Loucy (cell line): ENCODE measurements around the gene RPTOR.
"Not testable (repeated sequence)": the region's sequence is repeated elsewhere in the genome, so short reads cannot be mapped to it uniquely, and the experiment has no call there.

ENCODE experiments used
- H2AFZ ChIP-seq: fragments of 200-600 bp; sonication (generic); 2 replicates; pipeline ENCODE4 v1.6.0; 2016; ENCODE audit warnings: antibody characterized with exemption, mild to moderate bottlenecking, low read length, moderate library complexity
- H3F3A ChIP-seq: fragments of 200-600 bp; 2 replicates; pipeline ENCODE4 v1.6.0; 2016; ENCODE audit warnings: antibody characterized with exemption, low read depth, mild to moderate bottlenecking
- H3K27me3 ChIP-seq: fragments of 200-600 bp; sonication (generic); 2 replicates; pipeline ENCODE4 v1.6.1; 2014; ENCODE audit warnings: low read length, mild to moderate bottlenecking; ENCODE audit not compliant: insufficient read depth, poor library complexity, severe bottlenecking
- H3K36me3 ChIP-seq: fragments of 200-600 bp; sonication (generic); 2 replicates; pipeline ENCODE4 v1.6.1; 2016; ENCODE audit warnings: low read length; ENCODE audit not compliant: insufficient read depth
- H3K4me1 ChIP-seq: fragments of 200-600 bp; sonication (generic); 2 replicates; pipeline ENCODE4 v1.5.1; 2014; ENCODE audit warnings: low read length, mild to moderate bottlenecking; ENCODE audit not compliant: insufficient read depth, poor library complexity, severe bottlenecking
- H3K4me2 ChIP-seq: fragments of 200-600 bp; sonication (generic); 2 replicates; pipeline ENCODE4 v1.6.0; 2014; ENCODE audit warnings: antibody characterized with exemption, low read length, low read depth, mild to moderate bottlenecking; ENCODE audit not compliant: poor library complexity, severe bottlenecking
- H3K4me3 ChIP-seq: fragments of 200-600 bp; sonication (generic); 2 replicates; pipeline ENCODE4 v1.5.1; 2014; ENCODE audit warnings: low read length, mild to moderate bottlenecking, mixed read lengths; ENCODE audit not compliant: poor library complexity, severe bottlenecking
- H3K79me2 ChIP-seq: fragments of 200-600 bp; sonication (generic); 2 replicates; pipeline ENCODE4 v1.6.1; 2014; ENCODE audit warnings: low read length; ENCODE audit not compliant: insufficient read depth
- H3K9ac ChIP-seq: fragments of 200-600 bp; sonication (generic); 2 replicates; pipeline ENCODE4 v1.6.0; 2014; ENCODE audit warnings: mild to moderate bottlenecking, low read depth, low read length, moderate library complexity; ENCODE audit not compliant: poor library complexity, severe bottlenecking
- H3K9me2 ChIP-seq: fragments of 200-600 bp; sonication (generic); replicated peaks from 2 replicates; pipeline ENCODE4 v1.6.1; 2016; ENCODE audit warnings: low read depth, low read length, mixed read lengths
- H3K9me3 ChIP-seq: fragments of 200-600 bp; sonication (generic); 2 replicates; pipeline ENCODE4 v1.6.1; 2014; ENCODE audit warnings: mild to moderate bottlenecking, antibody characterized with exemption, low read length, low read depth; ENCODE audit not compliant: insufficient read depth
- H4K20me1 ChIP-seq: fragments of 200-600 bp; sonication (generic); 2 replicates; pipeline ENCODE4 v1.6.0; 2014; ENCODE audit warnings: antibody characterized with exemption, low read length, mild to moderate bottlenecking; ENCODE audit not compliant: insufficient read depth, poor library complexity, severe bottlenecking
- EZH2phosphoT487 ChIP-seq: fragments of 200-600 bp; IDR thresholded peaks from 2 replicates; pipeline ENCODE4 v1.6.1; 2018; ENCODE audit warnings: antibody characterized with exemption, mild to moderate bottlenecking, moderate library complexity, borderline replicate concordance
- TF ChIP-seq, protein P1 (sequence below): fragments of 200-600 bp; sonication (generic); conservative IDR thresholded peaks from 2 replicates; pipeline ENCODE4 v1.5.1; 2014; ENCODE audit warnings: mild to moderate bottlenecking, antibody characterized with exemption, low read length

The RPTOR gene

DNA sequence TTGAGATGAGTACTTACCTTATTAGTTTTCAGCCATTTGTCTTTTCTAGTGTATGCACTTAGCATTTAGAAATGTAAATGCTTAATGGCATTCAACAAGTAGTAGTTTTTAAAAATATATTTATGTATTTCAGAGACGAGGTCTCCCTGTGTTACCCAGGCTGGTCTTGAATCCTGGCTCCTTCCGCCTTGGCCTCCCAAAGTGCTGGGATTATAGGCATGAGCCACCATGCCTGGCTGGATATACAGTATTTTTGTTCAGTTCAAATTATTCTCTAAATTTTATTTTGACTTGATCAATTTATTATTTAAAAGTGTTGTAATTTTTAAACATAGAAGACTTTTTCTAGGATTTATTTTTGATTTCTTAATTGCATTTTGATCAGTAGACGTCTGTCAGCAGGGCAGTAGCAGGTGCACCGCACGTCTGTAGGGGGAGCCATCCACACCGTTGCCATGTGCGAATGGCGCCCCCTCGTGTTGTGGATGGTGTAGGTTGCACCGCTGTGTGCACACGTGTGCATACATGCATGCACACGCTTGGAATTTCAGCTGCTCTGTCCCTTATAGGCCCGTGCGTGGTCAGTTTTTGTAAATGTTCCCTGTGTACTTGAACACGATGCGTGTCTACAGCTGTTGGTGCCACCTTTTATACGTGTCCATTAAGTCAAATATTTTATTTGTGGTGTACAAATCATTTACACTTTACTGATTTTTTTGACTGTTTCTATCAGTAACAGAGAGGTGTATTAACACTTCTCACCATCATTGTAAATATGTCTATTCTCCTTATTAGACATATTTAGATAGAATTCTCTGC, 30.6 kb downstream of the RPTOR start:
- Histone ChIP-seq H4K20me1 (peaks cover 4% of the 10 kb centered on the region), H2AFZ (no peak overlapping the region), H3K9ac (peak overlapping the region; percentile 2), H3K36me3 (peaks cover 2% of the 10 kb centered on the region; the same call in 1 of the 2 replicates), H3F3A (no peaks in the 10 kb centered on the region), H3K4me3 (no peak overlapping the region), H3K9me3 (no peaks in the 10 kb centered on the region), H3K4me1 (no peaks in the 10 kb centered on the region), H3K27me3 (no peaks in the 10 kb centered on the region), H3K9me2 (no peaks in the 10 kb centered on the region), H3K79me2 (peaks cover 51% of the 10 kb centered on the region), H3K4me2 (no peak overlapping the region)
- no peak for TF ChIP-seq EZH2phosphoT487
- TF ChIP-seq, protein P1, sequence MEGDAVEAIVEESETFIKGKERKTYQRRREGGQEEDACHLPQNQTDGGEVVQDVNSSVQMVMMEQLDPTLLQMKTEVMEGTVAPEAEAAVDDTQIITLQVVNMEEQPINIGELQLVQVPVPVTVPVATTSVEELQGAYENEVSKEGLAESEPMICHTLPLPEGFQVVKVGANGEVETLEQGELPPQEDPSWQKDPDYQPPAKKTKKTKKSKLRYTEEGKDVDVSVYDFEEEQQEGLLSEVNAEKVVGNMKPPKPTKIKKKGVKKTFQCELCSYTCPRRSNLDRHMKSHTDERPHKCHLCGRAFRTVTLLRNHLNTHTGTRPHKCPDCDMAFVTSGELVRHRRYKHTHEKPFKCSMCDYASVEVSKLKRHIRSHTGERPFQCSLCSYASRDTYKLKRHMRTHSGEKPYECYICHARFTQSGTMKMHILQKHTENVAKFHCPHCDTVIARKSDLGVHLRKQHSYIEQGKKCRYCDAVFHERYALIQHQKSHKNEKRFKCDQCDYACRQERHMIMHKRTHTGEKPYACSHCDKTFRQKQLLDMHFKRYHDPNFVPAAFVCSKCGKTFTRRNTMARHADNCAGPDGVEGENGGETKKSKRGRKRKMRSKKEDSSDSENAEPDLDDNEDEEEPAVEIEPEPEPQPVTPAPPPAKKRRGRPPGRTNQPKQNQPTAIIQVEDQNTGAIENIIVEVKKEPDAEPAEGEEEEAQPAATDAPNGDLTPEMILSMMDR, result peak; percentile 100

DNA sequence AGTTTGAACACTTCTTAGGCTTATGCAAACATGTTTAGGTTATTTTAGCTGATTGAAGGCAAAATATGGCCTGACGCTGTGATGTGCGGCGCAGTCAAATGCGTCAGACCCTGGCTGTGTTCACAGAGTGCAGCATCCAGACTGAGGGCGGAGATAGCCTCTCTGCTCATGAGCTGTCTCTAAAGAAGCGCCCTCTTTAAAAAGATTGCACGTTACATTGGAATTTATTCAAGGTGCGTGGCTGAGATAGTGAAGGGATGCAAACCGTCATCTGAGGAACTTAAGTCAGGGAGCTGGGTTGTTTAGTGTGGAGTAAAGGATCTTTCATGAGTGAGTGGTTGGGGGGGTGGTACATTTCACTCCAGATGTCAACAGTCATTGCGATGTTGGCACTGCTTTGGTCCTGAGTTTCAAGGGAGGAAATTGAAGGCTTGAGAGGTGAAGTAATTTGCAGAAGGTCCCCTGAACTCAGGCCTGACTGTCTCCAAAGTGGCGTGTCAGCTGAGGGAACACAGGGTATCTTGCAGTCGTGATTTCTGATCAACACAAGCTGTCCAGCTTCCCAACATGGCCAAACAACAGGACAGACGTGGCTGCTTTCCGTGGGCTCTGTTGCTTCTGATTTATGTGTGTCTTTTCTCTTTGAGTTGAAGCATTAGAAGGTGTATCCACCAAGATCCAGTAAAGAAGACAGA, 33.4 kb downstream of the RPTOR start:
- no peak for TF ChIP-seq EZH2phosphoT487
- H4K20me1 ChIP-seq, result peaks cover 4% of the 10 kb centered on the region

DNA sequence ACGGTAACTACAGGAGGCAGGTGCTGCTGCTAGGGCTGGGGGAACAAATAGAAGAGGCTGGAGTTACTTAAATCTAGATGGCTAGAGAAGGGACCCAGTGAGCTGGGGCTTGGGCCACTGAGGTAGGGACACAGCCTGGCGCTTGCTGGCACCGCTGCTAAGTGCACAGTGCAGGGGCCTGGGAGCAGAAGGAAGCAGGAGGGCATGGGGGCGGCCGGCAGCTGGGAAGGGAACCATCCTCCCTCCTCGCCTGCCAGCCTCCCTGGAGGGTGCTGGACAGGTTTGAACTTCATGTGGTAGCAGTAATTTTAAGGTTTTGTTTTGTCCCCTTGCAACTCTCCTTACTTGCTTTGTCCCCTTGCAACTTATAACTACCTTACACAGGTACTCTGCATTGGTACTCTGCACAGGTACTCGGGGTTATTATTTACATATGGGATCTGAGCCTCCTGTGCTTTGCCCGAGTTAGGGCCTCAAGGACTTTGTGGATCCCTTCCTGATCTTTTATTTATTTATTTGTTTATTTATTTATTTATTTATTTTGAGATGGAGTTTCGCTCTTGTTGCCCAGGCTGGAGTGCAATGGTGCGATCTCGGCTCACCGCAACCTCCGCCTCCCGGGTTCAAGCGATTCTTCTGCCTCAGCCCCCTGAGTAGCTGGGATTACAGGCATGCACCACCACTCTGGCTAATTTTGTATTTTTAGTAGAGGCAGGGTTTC, 34.2 kb downstream of the RPTOR start:
- not testable (repeated sequence) for H3F3A ChIP-seq, H4K20me1 ChIP-seq, H3K9me3 ChIP-seq, H3K36me3 ChIP-seq, H3K9ac ChIP-seq, H3K9me2 ChIP-seq, H2AFZ ChIP-seq, H3K4me3 ChIP-seq, H3K27me3 ChIP-seq, H3K4me2 ChIP-seq, H3K4me1 ChIP-seq
- peaks cover 65% of the 10 kb centered on the region for H3K79me2 ChIP-seq

More for the DNA sequence above, 33.4 kb downstream of the RPTOR start:
- Histone ChIP-seq H3F3A (no peaks in the 10 kb centered on the region), H3K9me3 (no peaks in the 10 kb centered on the region), H3K9me2 (no peaks in the 10 kb centered on the region), H3K36me3 (no peaks in the 10 kb centered on the region), H3K4me3 (no peak overlapping the region), H3K4me2 (no peak overlapping the region), H3K27me3 (no peaks in the 10 kb centered on the region), H2AFZ (no peak overlapping the region), H3K9ac (no peak overlapping the region), H3K4me1 (no peaks in the 10 kb centered on the region), H3K79me2 (peaks cover 61% of the 10 kb centered on the region)

DNA sequence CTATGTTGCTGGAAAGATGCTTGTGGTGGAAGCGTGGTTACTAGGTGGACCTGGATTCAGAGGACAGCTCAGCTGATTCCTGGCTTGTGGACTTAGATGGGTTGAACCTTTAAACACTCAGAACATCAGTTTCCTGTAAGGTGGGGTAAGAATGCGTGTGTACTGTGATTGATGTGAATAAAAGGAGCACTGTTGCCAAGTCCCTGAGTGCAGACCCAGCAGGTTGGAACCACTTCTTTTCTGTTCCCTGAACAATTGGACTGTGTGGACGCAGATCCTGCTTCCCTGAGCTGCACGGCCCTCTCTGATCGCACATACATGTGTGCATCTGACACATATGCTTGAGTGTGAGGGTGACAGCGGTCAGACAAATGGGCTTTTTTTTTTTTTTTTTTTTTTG, 37.5 kb downstream of the RPTOR start:
- peaks cover 4% of the 10 kb centered on the region for H3K4me1 ChIP-seq
- no peaks in the 10 kb centered on the region for H3K9me2 ChIP-seq
- no peak overlapping the region for H3K4me2 ChIP-seq
- H3K27me3 ChIP-seq, result no peaks in the 10 kb centered on the region
- H3F3A ChIP-seq, result no peaks in the 10 kb centered on the region
- H3K4me3 ChIP-seq, result no peak overlapping the region
- no peak for TF ChIP-seq EZH2phosphoT487
- TF ChIP-seq, protein P1, result no peak
- H3K9me3 ChIP-seq, result no peaks in the 10 kb centered on the region
- no peak overlapping the region for H3K9ac ChIP-seq
- H4K20me1 ChIP-seq, result no peaks in the 10 kb centered on the region
- peaks cover 75% of the 10 kb centered on the region for H3K79me2 ChIP-seq
- no peaks in the 10 kb centered on the region for H3K36me3 ChIP-seq
- H2AFZ ChIP-seq, result no peak overlapping the region
